AML-193 (cell line): ENCODE data around the gene GALNT9.
"Not testable (repeated sequence)": the region's sequence is repeated elsewhere in the genome, so short reads cannot be mapped to it uniquely, and the experiment has no call there.

Source experiments
- DNase-seq, 2 experiments: peaks; one replicate each; lab custom pipeline; 2025; lab: John Stamatoyannopoulos, UW

The GALNT9 gene

GRCh38 chr12:132358241-132359225, 29.1 kb upstream of the GALNT9 start:
- not testable (repeated sequence) for DNase-seq

GRCh38 chr12:132357623-132358186, 28.3 kb upstream of the GALNT9 start:
- DNase-seq = no peak

GRCh38 chr12:132356691-132357622, 27.6 kb upstream of the GALNT9 start:
- DNase-seq = no peak

- DNase-seq = no peak
These were observed 26.6 kb upstream of the GALNT9 start for GRCh38 chr12:132355742-132356681.

GRCh38 chr12:132354982-132355680, 25.7 kb upstream of the GALNT9 start:
- DNase-seq = no peak

- no peak for DNase-seq
These were observed 25.0 kb upstream of the GALNT9 start for GRCh38 chr12:132354211-132354981.

GRCh38 chr12:132353811-132354210, 24.4 kb upstream of the GALNT9 start:
- no peak for DNase-seq

GRCh38 chr12:132352896-132353800, 23.8 kb upstream of the GALNT9 start:
- DNase-seq = no peak

GRCh38 chr12:132351751-132352495, 22.5 kb upstream of the GALNT9 start:
- DNase-seq = no peak

- DNase-seq = no peak
These were observed 20.2 kb upstream of the GALNT9 start for GRCh38 chr12:132349501-132350131.

- DNase-seq = no peak
These were observed 18.8 kb upstream of the GALNT9 start for GRCh38 chr12:132348176-132348575.

GRCh38 chr12:132347176-132347855, 17.9 kb upstream of the GALNT9 start:
- DNase-seq = no peak

- no peak for DNase-seq
These were observed 17.2 kb upstream of the GALNT9 start for GRCh38 chr12:132346471-132347175.

GRCh38 chr12:132345561-132346200, 16.3 kb upstream of the GALNT9 start:
- DNase-seq = no peak

GRCh38 chr12:132345126-132345525, 15.7 kb upstream of the GALNT9 start:
- no peak for DNase-seq

- no peak for DNase-seq
These were observed 15.2 kb upstream of the GALNT9 start for GRCh38 chr12:132344601-132345000.
